CD4-positive, alpha-beta T cell (primary cell): ENCODE measurements around the gene AKAP8L. TPM values are rescaled to one million over a fixed set of nuclear protein-coding genes. Genes with fewer than 3 reads are reported as not detected.

Experiments
- ATAC-seq: fragments of 200-7000 bp; cut with Tn5 transposase; one replicate; pipeline ENCODE4 v1.10.0; 2022; ENCODE audit warnings: mild to moderate bottlenecking; ENCODE audit not compliant: poor library complexity
- CTCF ChIA-PET: fragments of 350-600 bp; sonication (Branson Sonifier 250); formaldehyde crosslinking; loops from one replicate; lab custom pipeline; 2021; ENCODE audit warnings: antibody characterized with exemption, inconsistent platforms; lab: Charles Lee
- POLR2A ChIA-PET: fragments of 350-600 bp; sonication (Branson Sonifier 250); formaldehyde crosslinking; loops from one replicate; lab custom pipeline; 2021; ENCODE audit warnings: antibody characterized with exemption, inconsistent platforms; lab: Charles Lee
- DNase-seq, 14 experiments: peaks; one replicate each; pipeline ENCODE4 v3.0.0-alpha.2; 2013 to 2020; ENCODE audit warnings: mixed read lengths in 2 of 14
- H3K27ac ChIP-seq, 2 donors: one replicate each; pipeline versions ENCODE4 v1.5.1 to v1.7.0; 2013; ENCODE audit warnings: low read length in 2 of 2, low read depth in 1 of 2, mild to moderate bottlenecking in 1 of 2
- H3K27me3 ChIP-seq, 2 experiments: 1 replicate in 1 of 2; 2 replicates in 1 of 2; pipeline versions ENCODE4 v1.6.1 to v1.7.0; 2013; ENCODE audit warnings: low read length in 2 of 2, control low read depth in 1 of 2, mild to moderate bottlenecking in 1 of 2, moderate library complexity in 1 of 2; ENCODE audit not compliant: insufficient read depth in 2 of 2, control insufficient read depth in 1 of 2
- H3K36me3 ChIP-seq: one replicate; pipeline ENCODE4 v1.6.1; 2013; ENCODE audit warnings: low read length, control low read depth; ENCODE audit not compliant: insufficient read depth
- H3K4me1 ChIP-seq: one replicate; pipeline ENCODE4 v1.6.1; 2013; ENCODE audit warnings: low read length, control low read depth; ENCODE audit not compliant: insufficient read depth
- H3K4me3 ChIP-seq: one replicate; pipeline ENCODE4 v1.5.1; 2013; ENCODE audit warnings: mild to moderate bottlenecking, low read length, moderate library complexity
- H3K9me3 ChIP-seq, 2 experiments: 1 replicate in 1 of 2; 2 replicates in 1 of 2; pipeline versions ENCODE4 v1.6.1 to v1.7.0; 2013; ENCODE audit warnings: low read length in 2 of 2, mild to moderate bottlenecking in 2 of 2, control low read depth in 1 of 2, moderate library complexity in 1 of 2; ENCODE audit not compliant: control insufficient read depth in 1 of 2, insufficient read depth in 1 of 2
- H3K27ac Mint-ChIP-seq: one replicate; pipeline ENCODE4 v1.8.0; 2020; ENCODE audit warnings: mixed read lengths
- H3K27me3 Mint-ChIP-seq: one replicate; pipeline ENCODE4 v1.8.0; 2021; ENCODE audit warnings: mixed read lengths
- H3K36me3 Mint-ChIP-seq: one replicate; pipeline ENCODE4 v1.8.0; 2021; ENCODE audit warnings: low read depth, mixed read lengths
- H3K4me1 Mint-ChIP-seq: one replicate; pipeline ENCODE4 v1.8.0; 2021; ENCODE audit warnings: low read depth, mixed read lengths
- H3K4me3 Mint-ChIP-seq: one replicate; pipeline ENCODE4 v1.8.0; 2020; ENCODE audit warnings: mild to moderate bottlenecking, mixed read lengths
- H3K9me3 Mint-ChIP-seq: one replicate; pipeline ENCODE4 v1.8.0; 2020; ENCODE audit warnings: mixed read lengths
- CTCF ChIP-seq: fragments of 200-600 bp; IDR thresholded peaks from one replicate; pipeline ENCODE4 v1.8.0; 2022; ENCODE audit warnings: antibody characterized with exemption, mild to moderate bottlenecking
- intact Hi-C, 2 experiments: fragments of 100-400 bp; cut with DNase I in 1 of 2; cut with micrococcal nuclease in 1 of 2; formaldehyde crosslinking; loops; one replicate each; pipeline versions ENCODE4 v1.15.1 to v1.9.0; 2023 to 2025; cut with DNase I, micrococcal nuclease
- total RNA-seq, 174 experiments: library from RNA in 2 of 174; stranded (reverse) in 2 of 174; gene quantifications; one replicate each; pipeline ENCODE4 v1.2.3 and lab custom pipeline; 2021 to 2026

AKAP8L gene
- total RNA-seq, 2 experiments from 2014 or later, result 157 to 162 TPM

DNA sequence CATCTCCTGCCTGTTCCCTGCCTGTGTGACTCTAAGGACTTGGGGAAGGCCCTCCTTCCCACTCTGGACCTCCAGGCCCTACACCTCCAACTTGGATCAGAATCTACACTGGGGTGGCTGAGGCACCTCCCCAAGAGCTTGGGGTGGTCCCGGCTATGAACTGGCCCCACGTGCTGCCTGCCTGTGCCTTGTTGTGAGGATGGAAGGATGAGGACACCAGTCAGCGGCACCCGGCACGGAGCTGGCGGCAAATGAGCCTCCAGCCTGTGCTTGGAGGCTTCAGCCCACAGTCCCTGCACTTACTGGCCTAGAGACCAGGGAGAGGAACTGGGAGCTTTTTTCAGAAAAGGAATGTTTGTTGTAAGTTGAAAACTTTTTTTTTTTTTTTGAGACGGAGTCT lies 47.7 kb downstream of the AKAP8L start:
- Histone ChIP-seq H3K27ac (no peak overlapping the region), H3K4me3 (no peak overlapping the region), H3K4me1 (peaks cover 18% of the 10 kb centered on the region), H3K27me3 (no peaks in the 10 kb centered on the region), H3K9me3 (no peaks in the 10 kb centered on the region), H3K36me3 (peaks cover 94% of the 10 kb centered on the region)
- no peak overlapping the region for H3K27ac Mint-ChIP-seq
- H3K36me3 Mint-ChIP-seq, result peaks cover 88% of the 10 kb centered on the region
- no peaks in the 10 kb centered on the region for H3K27me3 Mint-ChIP-seq
- H3K9me3 Mint-ChIP-seq, result no peaks in the 10 kb centered on the region
- intact Hi-C loops, result no loop called here
- no peak overlapping the region for H3K4me3 Mint-ChIP-seq
- no peak for TF ChIP-seq CTCF
- ATAC-seq (no peak), DNase-seq (no peak)
- ChIA-PET POLR2A (interaction anchor here (1.0 kb wide), 1 partner anchor 8 kb away, joined by 4 read pairs; the partner anchor contains the start of gene AKAP8), CTCF (no interaction called here)
- peaks cover 5% of the 10 kb centered on the region for H3K4me1 Mint-ChIP-seq

DNA sequence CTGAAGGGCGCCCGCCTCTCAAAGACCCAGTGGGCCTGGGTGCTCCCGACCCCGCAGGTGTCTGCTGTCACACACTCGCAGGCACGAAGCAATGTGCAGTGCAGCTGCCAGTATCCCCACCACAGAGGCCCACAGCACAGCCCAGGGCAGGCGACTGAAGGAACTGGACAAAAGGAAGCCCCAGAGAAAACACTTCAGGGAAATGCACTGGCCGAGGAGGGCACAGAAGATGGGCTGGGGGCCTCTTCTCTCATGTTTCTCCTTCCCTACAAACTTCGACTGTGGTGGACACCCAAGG lies 49.2 kb downstream of the AKAP8L start:
- Histone ChIP-seq H3K27me3 (no peaks in the 10 kb centered on the region), H3K4me1 (peaks cover 6% of the 10 kb centered on the region), H3K9me3 (no peaks in the 10 kb centered on the region), H3K27ac (no peak overlapping the region), H3K36me3 (peaks cover 97% of the 10 kb centered on the region), H3K4me3 (no peak overlapping the region)
- Mint-ChIP-seq H3K27ac (no peak overlapping the region), H3K9me3 (no peaks in the 10 kb centered on the region), H3K4me3 (no peak overlapping the region), H3K4me1 (no peaks in the 10 kb centered on the region), H3K27me3 (no peaks in the 10 kb centered on the region), H3K36me3 (peaks cover 95% of the 10 kb centered on the region)
- POLR2A ChIA-PET, result interaction anchor here (1.6 kb wide), 1 partner anchor 9 kb away, joined by 7 read pairs; the partner anchor contains the start of gene AKAP8
- ATAC-seq (no peak), DNase-seq (no peak)
- no peak for TF ChIP-seq CTCF
- CTCF ChIA-PET, result no interaction called here
- intact Hi-C loops, result no loop called here

DNA sequence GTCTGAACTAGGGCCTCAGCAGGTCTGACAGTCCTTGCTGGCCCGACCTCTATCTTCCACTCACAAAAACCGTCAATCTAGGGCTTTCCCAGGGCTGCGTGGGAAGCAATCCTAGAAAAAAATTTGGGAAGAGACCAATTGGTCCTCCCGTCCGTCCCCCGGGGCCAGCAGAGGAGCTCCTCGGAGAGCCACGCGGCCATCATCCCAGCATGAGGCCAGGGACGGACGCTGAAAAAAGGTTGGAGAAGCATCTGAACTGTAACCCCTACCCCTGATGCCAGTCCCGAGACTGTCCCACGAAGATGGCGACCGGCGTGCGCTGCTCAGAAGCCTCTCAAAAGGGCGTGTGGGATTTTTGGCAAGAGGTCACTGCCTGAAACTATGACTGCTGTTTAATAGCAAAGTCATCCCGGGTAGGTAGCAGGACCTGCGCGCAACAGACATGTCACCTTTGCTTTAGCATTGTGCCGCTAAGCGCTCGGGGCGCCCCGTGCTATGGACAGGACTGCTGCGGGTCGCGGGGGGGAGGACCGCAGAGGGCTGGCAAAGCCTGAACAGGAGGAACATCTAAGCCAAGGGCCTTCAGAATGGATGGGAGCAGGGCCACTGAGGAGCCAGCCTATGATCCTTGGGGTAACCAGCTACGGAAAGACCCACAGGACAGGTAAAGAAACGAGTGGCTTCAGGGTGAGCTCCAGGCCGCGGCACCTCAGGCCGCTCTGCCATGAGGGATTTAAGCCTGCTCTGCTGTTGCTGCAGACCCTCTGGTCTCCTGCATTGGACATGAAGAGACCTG lies 49.8 kb downstream of the AKAP8L start:
- DNase-seq (no peak), ATAC-seq (no peak)
- no peak overlapping the region for H3K27ac Mint-ChIP-seq
- peaks cover 89% of the 10 kb centered on the region for H3K36me3 Mint-ChIP-seq
- H3K27me3 Mint-ChIP-seq, result no peaks in the 10 kb centered on the region
- Histone ChIP-seq H3K4me3 (no peak overlapping the region), H3K4me1 (peaks cover 5% of the 10 kb centered on the region), H3K27ac (no peak overlapping the region), H3K27me3 (no peaks in the 10 kb centered on the region), H3K36me3 (peaks cover 91% of the 10 kb centered on the region), H3K9me3 (no peaks in the 10 kb centered on the region)
- ChIA-PET POLR2A (interaction anchor here (1.6 kb wide), 1 partner anchor 10 kb away, joined by 7 read pairs; the partner anchor contains the start of gene AKAP8), CTCF (no interaction called here)
- H3K4me1 Mint-ChIP-seq, result no peaks in the 10 kb centered on the region
- H3K9me3 Mint-ChIP-seq, result no peaks in the 10 kb centered on the region
- no peak for TF ChIP-seq CTCF
- no peak overlapping the region for H3K4me3 Mint-ChIP-seq
- intact Hi-C loops, result no loop called here
